OCI-LY3 (cell line): ENCODE measurements around the gene BLMH.

Experiments used
- H2AFZ ChIP-seq: fragments of 200-600, 300-600 bp; shearing (Covaris generic); 2 replicates; pipeline ENCODE4 v1.6.0; 2014; ENCODE audit warnings: antibody characterized with exemption, low read depth, low read length
- H3K27ac ChIP-seq: fragments of 200-600, 300-600 bp; sonication (generic); 2 replicates; pipeline ENCODE4 v1.5.1; 2014; ENCODE audit warnings: mild to moderate bottlenecking, low read length, moderate library complexity, mixed read lengths
- H3K27me3 ChIP-seq: fragments of 200-600, 300-600 bp; sonication (generic); 2 replicates; pipeline ENCODE4 v1.6.1; 2014; ENCODE audit warnings: low read depth, low read length, mixed read lengths
- H3K36me3 ChIP-seq: fragments of 200-600, 300-600 bp; sonication (generic); replicated peaks from 2 replicates; pipeline ENCODE3; 2014; ENCODE audit warnings: low read depth, low read length, mixed read lengths
- H3K4me1 ChIP-seq: fragments of 300-600, 200-600 bp; sonication (generic); 2 replicates; pipeline ENCODE4 v1.6.1; 2014; ENCODE audit warnings: low read length, mixed read lengths
- H3K4me2 ChIP-seq: fragments of 200-600, 300-600 bp; sonication (generic); 2 replicates; pipeline ENCODE4 v1.6.1; 2014; ENCODE audit warnings: low read length, mixed read lengths
- H3K4me3 ChIP-seq: fragments of 300-600, 200-600 bp; sonication (generic); 2 replicates; pipeline ENCODE4 v1.5.1; 2014; ENCODE audit warnings: antibody characterized with exemption, mild to moderate bottlenecking, low read length, moderate library complexity
- H3K79me2 ChIP-seq: fragments of 300-600, 200-600 bp; shearing (Covaris generic); 2 replicates; pipeline ENCODE4 v1.6.1; 2014; ENCODE audit warnings: mild to moderate bottlenecking, low read length, mixed read lengths
- H3K9ac ChIP-seq: fragments of 300-600, 200-600 bp; shearing (Covaris generic); 2 replicates; pipeline ENCODE4 v1.6.0; 2014; ENCODE audit warnings: mild to moderate bottlenecking, low read length, moderate library complexity
- H3K9me3 ChIP-seq: fragments of 200-600, 300-600 bp; shearing (Covaris generic); 2 replicates; pipeline ENCODE4 v1.6.1; 2014; ENCODE audit warnings: low read length, mixed read lengths; ENCODE audit not compliant: insufficient read depth
- H4K20me1 ChIP-seq: fragments of 200-600, 300-600 bp; sonication (generic); 2 replicates; pipeline ENCODE4 v1.6.1; 2016; ENCODE audit warnings: low read length, mixed read lengths; ENCODE audit not compliant: insufficient read depth
- CTCF ChIP-seq: fragments of 200-600, 300-600 bp; sonication (generic); IDR thresholded peaks from 2 replicates; pipeline ENCODE4 v1.5.1; 2014; ENCODE audit warnings: antibody characterized with exemption, low read length, low read depth
- EZH2phosphoT487 ChIP-seq: fragments of 200-600 bp; shearing (Covaris generic); IDR thresholded peaks from 2 replicates; pipeline ENCODE4 v1.6.1; 2018; ENCODE audit warnings: antibody characterized with exemption, mixed run types, low read depth

Gene BLMH

GRCh38 chr17:30240177-30240576, 51.6 kb downstream of the BLMH start:
- Histone ChIP-seq H3K36me3 (no peaks in the 10 kb centered on the region), H3K4me3 (no peak overlapping the region), H3K9ac (no peak overlapping the region), H3K27me3 (peaks cover 1% of the 10 kb centered on the region; the same call in 1 of the 2 replicates), H3K4me1 (no peaks in the 10 kb centered on the region), H2AFZ (no peak overlapping the region), H3K4me2 (no peak overlapping the region), H3K9me3 (no peaks in the 10 kb centered on the region), H3K79me2 (no peaks in the 10 kb centered on the region), H3K27ac (no peak overlapping the region), H4K20me1 (no peaks in the 10 kb centered on the region)
- TF ChIP-seq CTCF, result no peak
- TF ChIP-seq EZH2phosphoT487, result no peak

GRCh38 chr17:30239089-30239462, 52.7 kb downstream of the BLMH start:
- Histone ChIP-seq H3K9ac (no peak overlapping the region), H3K27me3 (peaks cover 11% of the 10 kb centered on the region), H3K79me2 (no peaks in the 10 kb centered on the region), H3K4me1 (no peaks in the 10 kb centered on the region), H3K9me3 (no peaks in the 10 kb centered on the region), H3K4me3 (no peak overlapping the region), H3K4me2 (no peak overlapping the region), H3K36me3 (no peaks in the 10 kb centered on the region), H4K20me1 (no peaks in the 10 kb centered on the region), H3K27ac (no peak overlapping the region), H2AFZ (no peak overlapping the region)
- TF ChIP-seq EZH2phosphoT487 (no peak), CTCF (no peak)

GRCh38 chr17:30238387-30239088, 53.2 kb downstream of the BLMH start:
- no peak overlapping the region for H3K27ac ChIP-seq
- no peak overlapping the region for H3K4me3 ChIP-seq
- no peak overlapping the region for H2AFZ ChIP-seq
- H3K9ac ChIP-seq, result no peak overlapping the region
- H3K27me3 ChIP-seq, result peaks cover 17% of the 10 kb centered on the region
- no peaks in the 10 kb centered on the region for H3K9me3 ChIP-seq
- H3K4me1 ChIP-seq, result no peaks in the 10 kb centered on the region
- no peak for TF ChIP-seq CTCF
- TF ChIP-seq EZH2phosphoT487, result no peak
- H3K36me3 ChIP-seq, result no peaks in the 10 kb centered on the region
- H3K79me2 ChIP-seq, result no peaks in the 10 kb centered on the region
- H4K20me1 ChIP-seq, result no peaks in the 10 kb centered on the region
- H3K4me2 ChIP-seq, result no peak overlapping the region

GRCh38 chr17:30238003-30238344, 53.8 kb downstream of the BLMH start:
- H2AFZ ChIP-seq, result no peak overlapping the region
- H3K9me3 ChIP-seq, result no peaks in the 10 kb centered on the region
- no peak overlapping the region for H3K4me2 ChIP-seq
- H3K79me2 ChIP-seq, result no peaks in the 10 kb centered on the region
- no peaks in the 10 kb centered on the region for H3K36me3 ChIP-seq
- H3K4me3 ChIP-seq, result no peak overlapping the region
- TF ChIP-seq EZH2phosphoT487, result no peak
- TF ChIP-seq CTCF, result no peak
- H3K4me1 ChIP-seq, result no peaks in the 10 kb centered on the region
- H4K20me1 ChIP-seq, result no peaks in the 10 kb centered on the region
- H3K9ac ChIP-seq, result no peak overlapping the region
- H3K27ac ChIP-seq, result no peak overlapping the region
- peaks cover 22% of the 10 kb centered on the region for H3K27me3 ChIP-seq
